ELF-1 (cell line): ENCODE results near the gene RIPOR3.
A peak's percentile ranks its signal among the peaks of the same experiment; 100 is the strongest.

Experiments
- DNase-seq: peaks from one replicate; pipeline ENCODE4 v3.0.0-alpha.2; 2016; ENCODE audit warnings: low read depth, low spot score

Gene RIPOR3

GRCh38 chr20:50690650-50691572, at the start of gene RIPOR3:
Gene RIPOR3 (minus strand): TSS chr20:50691542. CDS start chr20:50691128, 414 bp downstream.
- DNase-seq: peak; percentile 89

DNA sequence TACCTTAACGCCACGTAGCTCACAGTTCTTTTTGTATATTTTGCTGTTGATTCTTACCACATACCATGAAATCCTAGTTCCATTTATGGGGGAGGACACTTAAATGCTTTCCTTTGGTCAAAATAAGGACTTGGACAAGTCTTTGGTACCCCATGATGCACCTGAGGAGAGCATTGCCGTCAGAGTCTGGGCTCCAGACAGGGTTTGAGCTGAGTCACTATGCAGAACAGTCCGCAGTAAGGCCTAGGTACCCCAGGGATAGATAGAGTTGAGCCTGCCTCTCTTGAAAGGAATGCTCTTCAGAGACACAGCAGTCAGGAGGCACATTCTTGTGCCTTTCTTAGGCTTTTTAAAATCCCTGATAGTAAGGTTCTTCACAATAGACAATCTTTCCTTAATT, 46.0 kb upstream of the RIPOR3 start:
- peak; percentile 70 for DNase-seq

- no peak for DNase-seq
Observed at GRCh38 chr20:50735813-50736212, 44.5 kb upstream of the RIPOR3 start.

DNA sequence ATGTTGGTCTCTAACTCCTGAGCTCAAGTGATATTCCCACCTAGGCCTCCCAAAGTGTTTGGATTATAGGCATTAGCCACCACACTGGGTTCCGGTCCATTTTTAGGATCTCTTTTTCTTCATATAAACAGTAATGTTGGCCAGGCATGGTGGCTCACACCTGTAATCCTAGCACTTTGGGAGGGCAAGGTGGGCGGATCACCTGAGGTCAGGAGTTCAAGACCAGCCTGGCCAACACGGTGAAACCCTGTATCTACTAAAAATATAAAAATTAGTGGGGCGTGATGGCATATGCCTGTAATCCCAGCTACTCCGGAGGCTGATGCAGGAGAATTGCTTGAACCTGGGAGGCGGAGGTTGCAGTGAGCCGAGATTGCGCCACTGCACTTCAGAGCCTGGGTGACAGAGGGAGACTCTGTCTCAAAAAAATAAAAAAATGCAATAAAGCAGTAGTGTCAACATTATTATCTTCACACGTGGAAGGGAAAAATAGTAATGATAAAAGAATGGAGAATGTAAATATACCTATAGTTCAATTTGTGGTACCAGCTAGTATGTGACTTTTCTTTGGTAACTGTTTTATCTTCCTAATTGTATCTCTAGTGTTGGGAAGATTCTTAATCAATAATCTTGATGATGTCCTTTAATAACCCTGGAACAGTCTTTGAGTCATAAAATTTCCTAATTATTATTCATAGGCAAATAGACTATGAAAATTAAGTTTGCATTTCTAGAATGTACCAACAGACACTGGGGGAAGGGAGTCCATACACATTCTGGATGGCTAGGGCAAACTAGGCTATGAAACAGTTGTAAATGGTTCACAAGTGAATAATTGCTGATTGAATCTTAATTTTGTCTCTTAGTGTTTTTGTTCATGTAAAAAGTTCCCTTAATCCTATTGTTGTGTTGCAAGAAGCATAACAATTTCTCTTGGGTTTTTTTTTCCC, 43.7 kb upstream of the RIPOR3 start:
- no peak for DNase-seq

DNA sequence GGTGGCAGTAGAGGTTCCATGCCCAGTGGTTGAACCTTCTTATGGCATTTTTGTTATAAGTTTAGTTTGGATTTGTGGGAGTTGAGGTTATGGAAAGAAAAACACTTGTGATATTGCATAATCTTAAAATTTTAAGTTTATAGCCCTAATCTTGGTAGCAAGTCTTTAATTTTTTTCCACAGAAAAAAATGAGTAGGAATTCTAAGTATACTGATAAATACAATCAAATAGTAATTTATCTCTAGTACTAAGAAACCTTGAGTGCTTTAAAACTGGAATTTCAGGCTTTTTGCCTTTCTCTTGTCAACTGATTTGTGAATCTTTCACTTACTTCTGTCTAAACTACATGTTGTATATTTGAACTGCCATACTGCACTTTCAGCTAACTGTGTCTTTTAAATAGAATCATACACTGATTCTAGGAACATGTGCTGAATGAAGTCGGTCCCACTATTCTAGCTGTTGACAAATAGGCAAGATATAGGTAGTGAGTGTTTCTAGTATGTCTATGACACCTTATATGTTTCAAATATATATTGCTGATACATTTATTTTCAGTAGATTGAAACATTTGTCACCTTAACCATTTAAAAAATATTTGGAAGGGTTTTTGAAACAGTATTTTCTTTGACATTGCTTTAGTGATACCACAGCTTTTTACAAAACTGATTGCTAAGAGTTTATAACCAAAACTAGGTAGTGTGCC, 42.5 kb upstream of the RIPOR3 start:
- no peak for DNase-seq

DNA sequence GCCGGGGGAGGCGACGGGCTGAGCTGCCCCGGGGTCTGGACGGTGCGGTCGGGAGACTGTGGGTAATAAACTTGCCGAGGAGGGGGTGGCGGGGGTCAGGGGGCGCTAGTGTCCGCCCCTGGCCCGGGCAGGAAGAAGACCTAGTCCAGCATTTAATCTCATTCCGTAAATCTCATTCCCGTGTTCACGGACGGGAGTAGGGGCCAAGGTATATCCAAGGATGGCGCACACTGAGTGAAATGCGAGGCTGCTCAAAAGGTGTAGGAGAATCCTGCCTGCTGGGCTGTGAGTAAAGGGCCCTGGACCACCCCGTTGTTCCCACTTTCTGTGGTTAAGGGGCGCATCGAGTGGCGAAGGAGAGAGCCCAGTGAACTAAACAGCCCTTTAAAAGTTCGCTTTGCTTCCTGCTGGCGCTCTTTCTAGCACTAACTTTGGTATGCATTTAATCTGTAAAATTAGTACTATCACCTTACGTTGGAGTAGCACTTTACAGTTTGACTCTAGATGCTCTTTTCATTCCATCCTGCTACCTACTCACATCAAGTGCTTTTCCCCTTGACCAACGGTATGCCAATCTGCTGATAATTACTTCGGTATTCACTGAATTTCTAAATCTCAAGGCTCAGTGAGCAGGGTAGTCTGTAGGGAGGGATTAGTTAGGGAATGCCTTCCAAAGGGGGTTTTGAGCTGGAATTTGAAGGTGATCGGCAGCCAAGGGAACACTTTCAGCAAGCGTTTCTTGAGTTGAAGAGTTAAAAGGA, 40.8 kb upstream of the RIPOR3 start:
- DNase-seq: peak; percentile 50

GRCh38 chr20:50731055-50731929, 40.0 kb upstream of the RIPOR3 start, which contains the start of gene PARD6B:
Gene PARD6B (plus strand): TSS chr20:50731580. CDS start chr20:50731787, 207 bp downstream.
- peak; percentile 100 for DNase-seq

DNA sequence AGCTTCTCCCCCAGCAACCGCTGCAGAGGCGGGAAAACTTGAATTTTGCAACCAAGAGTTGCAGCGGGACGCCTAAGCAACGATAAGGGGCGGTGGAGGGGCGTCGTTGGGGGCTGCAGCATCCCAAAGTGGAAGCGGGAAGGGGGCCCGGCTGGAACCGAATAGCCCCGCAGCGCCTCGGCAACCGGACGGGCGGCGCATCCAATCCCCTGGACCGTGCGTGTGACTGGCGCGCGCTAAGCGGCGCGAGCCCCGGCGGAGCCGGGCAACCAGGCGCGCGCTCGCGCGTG, 39.4 kb upstream of the RIPOR3 start:
- DNase-seq: no peak

DNA sequence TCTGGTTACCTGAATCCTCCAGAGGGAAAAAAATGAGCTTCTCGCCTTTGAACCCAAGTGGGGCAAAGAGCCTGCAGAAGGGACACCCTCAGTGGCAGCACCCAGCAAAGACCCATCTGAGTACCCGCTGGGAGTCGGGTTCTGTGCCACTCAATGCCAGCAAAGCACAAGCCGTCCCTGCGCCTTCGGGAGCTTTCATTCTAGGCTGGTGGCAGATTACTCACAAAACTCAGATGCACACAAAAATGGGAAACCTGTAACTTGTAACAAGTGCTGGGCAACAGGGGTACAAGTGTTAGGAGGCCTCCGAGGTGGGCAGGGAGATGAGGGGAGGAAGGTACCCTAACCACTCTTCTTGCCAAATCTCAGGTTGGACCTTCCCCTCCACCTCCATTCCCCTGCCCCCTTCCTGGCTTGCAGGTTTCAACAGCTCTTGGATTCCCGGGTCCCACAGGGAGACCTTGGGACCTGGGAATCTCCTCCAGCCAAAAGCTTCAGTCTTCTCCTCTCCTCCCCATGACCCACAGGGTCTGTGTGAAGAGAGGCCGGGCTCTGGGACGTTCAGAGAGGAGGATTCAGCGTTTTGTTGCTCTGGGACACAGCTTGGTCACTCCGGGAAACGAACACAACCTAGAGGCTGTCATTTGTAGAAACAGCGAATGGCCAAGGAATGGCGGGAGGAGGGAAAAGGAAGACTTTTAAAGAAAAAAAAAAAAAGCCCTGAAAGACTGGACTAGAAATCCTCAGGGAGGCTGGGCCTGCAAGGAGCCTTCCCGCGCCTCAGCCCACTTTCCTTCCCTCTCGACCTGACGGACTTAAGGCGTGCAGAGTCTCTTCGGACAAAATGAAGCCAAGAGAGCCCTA, 38.8 kb upstream of the RIPOR3 start:
- no peak for DNase-seq

GRCh38 chr20:50728981-50729874, 37.9 kb upstream of the RIPOR3 start:
- DNase-seq: no peak

DNA sequence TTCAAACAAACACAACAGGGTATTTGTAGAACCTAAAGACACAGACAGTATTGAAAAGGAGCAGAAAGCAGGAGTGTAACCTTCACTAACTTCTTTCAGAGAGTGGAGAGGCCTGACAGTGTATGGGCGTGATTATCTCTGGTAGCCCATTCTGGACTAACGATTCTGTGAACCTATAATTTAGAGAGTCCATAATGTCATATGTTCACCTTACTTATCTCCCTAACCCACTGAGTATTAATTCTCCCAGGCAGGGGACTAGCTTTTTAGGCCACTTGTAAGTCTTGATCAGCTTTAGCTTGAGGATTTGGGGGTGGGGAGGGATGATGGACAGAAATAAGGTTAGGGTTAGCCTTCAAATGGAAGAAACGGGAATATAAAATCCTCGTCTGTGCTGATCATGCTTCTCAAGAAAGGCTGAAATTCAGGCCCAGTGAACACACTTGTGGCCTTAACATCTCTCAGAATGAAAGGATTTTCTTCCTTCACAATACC, 37.2 kb upstream of the RIPOR3 start:
- no peak for DNase-seq

DNA sequence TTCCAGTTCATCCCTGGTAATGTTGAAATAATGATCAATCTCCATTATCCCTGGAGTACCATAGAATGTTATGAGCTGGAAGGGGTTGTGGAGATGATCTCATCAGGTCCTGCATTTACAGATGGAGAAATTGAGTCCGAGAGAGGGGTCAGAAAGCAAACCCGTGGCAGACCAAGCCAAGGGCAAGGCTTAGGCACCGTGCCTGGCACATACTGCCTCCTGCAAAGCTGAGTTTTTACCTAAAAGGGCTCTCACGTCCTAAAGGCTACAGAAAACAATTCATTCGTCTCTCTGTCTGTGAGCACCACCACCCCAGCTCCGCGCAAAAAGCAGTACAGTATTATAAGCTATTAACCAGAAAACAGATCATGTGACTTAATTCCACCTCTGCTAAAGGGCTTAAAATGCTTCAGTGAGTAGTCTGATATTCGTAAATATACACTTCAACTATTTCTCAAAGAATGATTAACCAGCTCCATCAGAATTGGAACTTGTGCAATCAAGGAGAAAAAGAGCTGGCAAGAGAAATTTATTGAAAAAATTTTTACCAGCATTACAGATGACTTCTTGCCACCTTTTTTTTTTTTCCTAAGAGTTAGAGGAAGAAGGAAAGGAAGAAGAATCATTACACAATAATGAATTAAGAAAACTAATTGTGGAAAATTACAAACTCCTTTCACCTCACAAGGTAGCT, 36.6 kb upstream of the RIPOR3 start:
- DNase-seq: no peak

GRCh38 chr20:50726955-50727791, 35.8 kb upstream of the RIPOR3 start:
- DNase-seq: no peak

DNA sequence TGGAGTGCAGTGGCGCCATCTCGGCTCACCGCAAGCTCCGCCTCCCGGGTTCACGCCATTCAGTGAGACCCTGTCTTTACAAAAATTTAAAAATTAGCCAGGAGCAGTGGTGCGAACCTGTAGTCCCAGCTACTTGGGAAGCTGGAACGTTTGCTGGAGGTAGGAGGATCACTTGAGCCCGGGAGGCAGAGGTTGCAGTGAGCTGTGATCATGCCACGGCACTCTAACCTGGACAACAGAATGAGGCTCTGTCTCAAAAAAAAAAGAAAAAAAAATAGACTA, 34.3 kb upstream of the RIPOR3 start:
- no peak for DNase-seq

DNA sequence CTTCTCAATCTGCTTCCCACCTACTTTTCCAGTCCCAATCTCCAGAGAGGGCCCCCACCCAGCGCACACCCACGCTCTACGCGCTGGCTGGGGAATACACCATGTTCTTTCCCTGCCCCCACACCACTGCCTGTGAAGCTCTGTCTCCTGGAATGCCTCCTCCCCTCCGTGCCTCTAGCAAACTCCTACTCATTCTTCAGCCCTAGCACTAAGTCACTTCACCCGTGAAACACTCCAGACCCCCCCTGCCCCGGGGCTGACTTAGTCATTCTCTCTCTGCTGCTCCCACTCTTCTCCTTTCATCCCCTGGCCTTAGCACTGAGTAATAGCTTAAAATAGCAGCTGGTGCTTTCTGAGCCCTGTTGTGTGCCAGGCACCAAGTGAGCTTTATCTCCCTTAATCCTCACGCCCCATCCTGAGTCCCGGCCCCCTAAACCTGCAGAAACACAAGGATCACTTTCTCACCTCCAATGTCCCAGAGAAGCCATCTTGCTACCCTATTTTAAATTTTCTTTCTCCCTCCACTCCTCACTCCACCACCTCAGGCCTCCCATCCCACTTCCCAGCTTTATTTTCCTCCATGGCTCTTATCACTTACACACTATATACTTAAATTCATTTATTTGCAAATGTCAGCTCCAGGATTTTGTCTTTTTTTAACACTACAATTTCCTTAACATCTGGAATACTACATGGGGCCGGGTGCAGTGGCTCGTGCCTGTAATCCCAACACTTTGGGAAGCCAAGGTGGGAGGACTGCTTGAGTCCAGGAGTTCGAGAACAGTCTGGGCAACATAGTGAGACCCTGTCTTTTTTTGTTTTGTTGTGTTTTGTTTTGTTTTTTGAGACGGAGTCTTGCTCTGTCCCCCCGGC, 33.7 kb upstream of the RIPOR3 start:
- peak; percentile 95 for DNase-seq
